ENCODE measurements around the gene CRYBG3.

GRCh38 chr3:97957617-97958311 is 136.0 kb downstream of the CRYBG3 start:
- TF ChIP-seq ZKSCAN1 (IDR thresholded peaks at IDR 0.05; ENCODE audit: low read length) (no peak), FOXO4 (CRISPR knock-in tag; conservative IDR thresholded peaks at IDR 0.05) (no peak), CHD2 (IDR thresholded peaks at IDR 0.05; ENCODE audit: low read depth, low read length) (no peak), HDAC2 (CRISPR knock-in tag; IDR thresholded peaks at IDR 0.05) (no peak), TBL1XR1 (IDR thresholded peaks at IDR 0.05; ENCODE audit: borderline replicate concordance, low read length, partially characterized antibody) (no peak), NFYB (CRISPR knock-in tag; IDR thresholded peaks at IDR 0.05) (no peak), MEIS2 (CRISPR knock-in tag; IDR thresholded peaks at IDR 0.05) (no peak)
- TF ChIP-seq, protein P1, sequence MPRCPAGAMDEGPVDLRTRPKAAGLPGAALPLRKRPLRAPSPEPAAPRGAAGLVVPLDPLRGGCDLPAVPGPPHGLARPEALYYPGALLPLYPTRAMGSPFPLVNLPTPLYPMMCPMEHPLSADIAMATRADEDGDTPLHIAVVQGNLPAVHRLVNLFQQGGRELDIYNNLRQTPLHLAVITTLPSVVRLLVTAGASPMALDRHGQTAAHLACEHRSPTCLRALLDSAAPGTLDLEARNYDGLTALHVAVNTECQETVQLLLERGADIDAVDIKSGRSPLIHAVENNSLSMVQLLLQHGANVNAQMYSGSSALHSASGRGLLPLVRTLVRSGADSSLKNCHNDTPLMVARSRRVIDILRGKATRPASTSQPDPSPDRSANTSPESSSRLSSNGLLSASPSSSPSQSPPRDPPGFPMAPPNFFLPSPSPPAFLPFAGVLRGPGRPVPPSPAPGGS (CRISPR knock-in tag; IDR thresholded peaks at IDR 0.05) = no peak
